HepG2 (cell line): ENCODE data around the gene KRT17. TPM values are rescaled to one million over a fixed set of nuclear protein-coding genes. Genes with fewer than 3 reads are reported as not detected.
A peak's percentile ranks its signal among the peaks of the same experiment; 100 is the strongest.

ENCODE experiments used
- ATAC-seq: fragments of 200-7000 bp; cut with Tn5 transposase; 3 replicates; pipeline ENCODE4 v1.9.1; 2020; ENCODE audit warnings: mild to moderate bottlenecking, moderate library complexity
- BruUV-seq: library from RNA; stranded (reverse); fragments of 400-500 nt; replicated peaks from 2 replicates; lab custom pipeline; 2021; lab: Mats Ljungman, UMichigan
- CTCF ChIA-PET: fragments of 300-600 bp; formaldehyde crosslinking; extraction: SDS; loops from one replicate; lab custom pipeline; 2021; ENCODE audit warnings: low total read pairs, inconsistent platforms, low intra/inter-chr PET ratio; lab: Yijun Ruan, JAX
- POLR2A ChIA-PET: fragments of 350-600 bp; sonication (Branson Sonifier 250); formaldehyde crosslinking; loops from one replicate; lab custom pipeline; 2020; ENCODE audit warnings: antibody characterized with exemption, inconsistent platforms; lab: Yijun Ruan, JAX
- DNase-seq: peaks from one replicate; pipeline ENCODE4 v3.0.0-alpha.2; 2015; ENCODE audit warnings: low spot score
- FAIRE-seq: peaks from 3 replicates; lab custom pipeline; 2011; peaks lifted over from hg19 to GRCh38; lab: Jason Lieb, UNC
- H2AFZ ChIP-seq: one replicate; pipeline ENCODE4 v1.6.1; 2011; ENCODE audit warnings: low read length, inconsistent platforms
- H3K27ac ChIP-seq: fragments of 300-600 bp; 3 replicates; pipeline ENCODE4 v1.8.0; 2011; ENCODE audit warnings: mixed run types, mild to moderate bottlenecking, mixed read lengths, low read length, inconsistent platforms; ENCODE audit not compliant: insufficient read depth; ENCODE audit errors: extremely low read length
- H3K27me3 ChIP-seq, 2 experiments: fragments of 200-600 bp in 1 of 2; 2 replicates in 1 of 2; 3 replicates in 1 of 2; pipeline versions ENCODE4 v1.6.0 to v1.8.0; 2011; ENCODE audit warnings: low read length in 2 of 2, mild to moderate bottlenecking in 2 of 2, moderate library complexity in 2 of 2, inconsistent platforms in 1 of 2; ENCODE audit not compliant: insufficient read depth in 2 of 2, control insufficient read depth in 1 of 2
- H3K36me3 ChIP-seq, 2 experiments: fragments of 200-600 bp in 1 of 2; replicated peaks in 1 of 2; 2 replicates in 1 of 2; 3 replicates in 1 of 2; pipeline versions ENCODE4 v1.5.1 to v1.8.0; 2011; ENCODE audit warnings: low read length in 2 of 2, inconsistent platforms in 1 of 2; ENCODE audit not compliant: insufficient read depth in 2 of 2, control insufficient read depth in 1 of 2
- H3K4me1 ChIP-seq: 2 replicates; pipeline ENCODE4 v1.5.1; 2012; ENCODE audit warnings: low read length, inconsistent platforms; ENCODE audit not compliant: insufficient read depth
- H3K4me2 ChIP-seq: 2 replicates; pipeline ENCODE4 v1.6.0; 2011; ENCODE audit warnings: low read depth, low read length, inconsistent platforms
- H3K4me3 ChIP-seq, 3 experiments: fragments of 200-600 bp in 1 of 3; sonication (generic), shearing (Covaris generic) in 1 of 3; replicated peaks in 1 of 3; 2 replicates each; pipeline ENCODE4 v1.5.1; 2011 to 2016; ENCODE audit warnings: low read length in 3 of 3, inconsistent platforms in 2 of 3, low read depth in 2 of 3, mild to moderate bottlenecking in 2 of 3, control low read depth in 1 of 3, mixed read lengths in 1 of 3; ENCODE audit not compliant: insufficient read depth in 1 of 3
- H3K79me2 ChIP-seq: one replicate; pipeline ENCODE4 v1.6.1; 2011; ENCODE audit warnings: low read length, inconsistent platforms; ENCODE audit not compliant: insufficient read depth
- H3K9ac ChIP-seq: 2 replicates; pipeline ENCODE4 v1.6.0; 2011; ENCODE audit warnings: mild to moderate bottlenecking, low read depth, low read length, inconsistent platforms; ENCODE audit not compliant: insufficient read depth
- H3K9me3 ChIP-seq: 2 replicates; pipeline ENCODE4 v1.5.1; 2012; ENCODE audit warnings: mild to moderate bottlenecking, low read length
- H4K20me1 ChIP-seq: 2 replicates; pipeline ENCODE4 v1.6.0; 2011; ENCODE audit warnings: inconsistent platforms, mild to moderate bottlenecking, low read length, moderate library complexity; ENCODE audit not compliant: insufficient read depth
- ATF6 ChIP-seq: sonication (generic); formaldehyde crosslinking; conservative IDR thresholded peaks from 2 replicates; pipeline ENCODE4 v1.4.0; 2020; ENCODE audit warnings: missing genetic modification reagents
- CSRNP2 ChIP-seq: sonication (generic); formaldehyde crosslinking; conservative IDR thresholded peaks from 2 replicates; pipeline ENCODE4 v1.8.0; 2022; ENCODE audit warnings: low read depth, missing genetic modification reagents
- ETV5 ChIP-seq: IDR thresholded peaks from 2 replicates; pipeline ENCODE4 v1.6.1; 2018; ENCODE audit warnings: missing biosample characterization, missing genetic modification reagents, inconsistent platforms, borderline replicate concordance
- FOXC1 ChIP-seq: sonication (generic); formaldehyde crosslinking; IDR thresholded peaks from 2 replicates; pipeline ENCODE4 v1.8.0; 2022; ENCODE audit warnings: mild to moderate bottlenecking, missing genetic modification reagents, borderline replicate concordance
- HHEX ChIP-seq: IDR thresholded peaks from 2 replicates; pipeline ENCODE4 v1.6.1; 2016; ENCODE audit warnings: control low read depth
- KLF11 ChIP-seq: IDR thresholded peaks from 2 replicates; pipeline ENCODE4 v1.6.1; 2016; ENCODE audit warnings: missing compliant biosample characterization
- MYPOP ChIP-seq: sonication (generic); formaldehyde crosslinking; IDR thresholded peaks from 2 replicates; pipeline ENCODE4 v1.8.1; 2023; ENCODE audit warnings: mild to moderate bottlenecking, moderate library complexity, missing genetic modification reagents
- NR2C2 ChIP-seq: sonication (generic); formaldehyde crosslinking; IDR thresholded peaks from 2 replicates; pipeline ENCODE4 v1.4.0; 2020; ENCODE audit warnings: missing genetic modification reagents, mild to moderate bottlenecking, moderate library complexity, borderline replicate concordance
- NR2F1 ChIP-seq, 2 experiments: fragments of 450-650 bp in 1 of 2; formaldehyde crosslinking in 1 of 2; IDR thresholded peaks; 2 replicates each; pipeline versions ENCODE4 v1.5.0 to v1.6.1; 2016 to 2020; ENCODE audit warnings: mild to moderate bottlenecking in 1 of 2, missing compliant biosample characterization in 1 of 2, missing genetic modification reagents in 1 of 2, moderate library complexity in 1 of 2
- PPARG ChIP-seq: conservative IDR thresholded peaks from 2 replicates; pipeline ENCODE4 v1.6.1; 2016; ENCODE audit warnings: missing biosample characterization, missing genetic modification reagents
- REPIN1 ChIP-seq: sonication (generic); formaldehyde crosslinking; IDR thresholded peaks from 2 replicates; pipeline ENCODE4 v1.8.0; 2022; ENCODE audit warnings: missing genetic modification reagents, low read depth, mild to moderate bottlenecking, borderline replicate concordance
- RXRB ChIP-seq: IDR thresholded peaks from 2 replicates; pipeline ENCODE4 v1.6.1; 2016; ENCODE audit warnings: borderline replicate concordance, missing genetic modification reagents, missing compliant biosample characterization
- SAFB2 ChIP-seq: sonication (generic); formaldehyde crosslinking; IDR thresholded peaks from 2 replicates; pipeline ENCODE4 v1.5.1; 2020; ENCODE audit warnings: missing genetic modification reagents, low read depth, mild to moderate bottlenecking, borderline replicate concordance
- TRAFD1 ChIP-seq: sonication (generic); formaldehyde crosslinking; IDR thresholded peaks from 2 replicates; pipeline ENCODE4 v1.5.1; 2020; ENCODE audit warnings: missing genetic modification reagents, mild to moderate bottlenecking, borderline replicate concordance
- ZNF124 ChIP-seq: sonication (generic); formaldehyde crosslinking; IDR thresholded peaks from 2 replicates; pipeline ENCODE4 v1.4.0; 2020; ENCODE audit warnings: missing genetic modification reagents
- WGBS: methylation state at CpG from one replicate; pipeline ENCODE4 v1.1.6; 2017; ENCODE audit warnings: low lambda C conversion rate; 5-methylcytosine and 5-hydroxymethylcytosine counted together
- in situ Hi-C: cut with HindIII; loops from 2 replicates; pipeline ENCODE4 v1.10.0; 2017; ENCODE audit warnings: low pct_unique_long_range_greater_than_20kb; ENCODE audit not compliant: extremely low pct_ligation_motif_present
- intact Hi-C: fragments of 100-400 bp; cut with micrococcal nuclease; formaldehyde crosslinking; loops from one replicate; pipeline ENCODE4 v1.10.0; 2022; ENCODE audit not compliant: unreplicated experiment
- polyA plus RNA-seq, 8 experiments: library from polyadenylated mRNA; depleted of rRNA in 3 of 8; stranded (reverse) in 7 of 8; unstranded in 1 of 8; fragments of >200 nt; fragmentation: Illumina TruSeq in 4 of 8; extraction: Trizol in 4 of 8; gene quantifications; 2 replicates each; pipeline versions ENCODE4 v1.2.1 to v1.2.3, GENCODE V29; 2011 to 2016; ENCODE audit warnings: low read depth in 4 of 8, missing spikeins in 1 of 8, mixed read lengths in 1 of 8; ENCODE audit not compliant: insufficient read depth in 1 of 8
- total RNA-seq, 5 experiments: library from RNA; depleted of rRNA; stranded (reverse); fragments of >200 nt; fragmentation: Illumina TruSeq; extraction: Trizol; gene quantifications; 2 replicates each; pipeline ENCODE4 v1.2.3, GENCODE V29; 2016; ENCODE audit warnings: low read depth in 1 of 5

The KRT17 gene
- total and polyA plus RNA-seq, 2 of the 13 experiments (the other 11 are each of a cell fraction or from before 2014, with no cell fraction given): 0.38 to 0.82 TPM

GRCh38 chr17:41666237-41666641, 41.9 kb upstream of the KRT17 start:
- Histone ChIP-seq H3K9me3 (no peaks in the 10 kb centered on the region), H3K4me1 (peaks cover 47% of the 10 kb centered on the region), H3K27me3 (peaks cover 0 to 16% of the 10 kb centered on the region in 2 experiments; a peak in 2 of 5 replicates), H3K4me2 (peak overlapping the region; percentile 100), H3K4me3 (peak overlapping the region; percentile 54 to 80 (median 55)), H3K9ac (peak overlapping the region; percentile 59), H3K36me3 (no peaks in the 10 kb centered on the region), H3K79me2 (no peaks in the 10 kb centered on the region), H3K27ac (peak overlapping the region; percentile 9), H2AFZ (peak overlapping the region; percentile 12), H4K20me1 (no peaks in the 10 kb centered on the region)
- 7% methylated on average over 6 of the region's 11 CpGs for WGBS
- ATAC-seq: peak; percentile 24
- in situ Hi-C loops (no loop called here), intact Hi-C loops (loop anchor here (1.0 to 10.0 kb wide), 4 partner anchors 22 to 1051 kb away; partner anchors contain the start of gene EIF1)
- ChIA-PET CTCF (interaction anchor here (0.6 to 8.5 kb wide), 8 partner anchors 17 to 863 kb away, joined by 3 to 242 read pairs (median 4); partner anchors contain the start of gene EIF1), POLR2A (interaction anchor here (0.9 to 6.3 kb wide), 6 partner anchors 10 to 847 kb away, joined by 3 to 102 read pairs (median 5); partner anchors contain the start of gene EIF1)
- BruUV-seq: no TSS peak
- FAIRE-seq: no peak
- DNase-seq: no peak
- TF ChIP-seq REPIN1 (CRISPR knock-in tag) (0 out of 2 replicates have a peak, but pooled peaks have one; percentile 14), NR2C2 (CRISPR knock-in tag) (no peak), ATF6 (CRISPR knock-in tag) (no peak), FOXC1 (CRISPR knock-in tag) (no peak), NR2F1 (CRISPR knock-in tag; IDR thresholded peaks at IDR 0.05) (no peak), MYPOP (CRISPR knock-in tag) (0 out of 2 replicates have a peak, but pooled peaks have one; percentile 46), ETV5 (CRISPR knock-in tag) (no peak; the same call in 1 of the 2 replicates), KLF11 (CRISPR knock-in tag) (0 out of 2 replicates have a peak, but pooled peaks have one; percentile 22), TRAFD1 (CRISPR knock-in tag) (no peak), CSRNP2 (CRISPR knock-in tag) (no peak), SAFB2 (0 out of 2 replicates have a peak, but pooled peaks have one; percentile 11), PPARG (CRISPR knock-in tag) (no peak), RXRB (no peak), ZNF124 (CRISPR knock-in tag) (no peak; the same call in 1 of the 2 replicates), HHEX (CRISPR knock-in tag) (no peak)
